ENCODE data around the gene AFF3. TPM values are rescaled to one million over a fixed set of nuclear protein-coding genes. Genes with fewer than 3 reads are reported as not detected.

AFF3 gene
- total and polyA plus RNA-seq, 2 of the 13 experiments (the other 11 are each of a cell fraction or from before 2014, with no cell fraction given), result not detected

DNA sequence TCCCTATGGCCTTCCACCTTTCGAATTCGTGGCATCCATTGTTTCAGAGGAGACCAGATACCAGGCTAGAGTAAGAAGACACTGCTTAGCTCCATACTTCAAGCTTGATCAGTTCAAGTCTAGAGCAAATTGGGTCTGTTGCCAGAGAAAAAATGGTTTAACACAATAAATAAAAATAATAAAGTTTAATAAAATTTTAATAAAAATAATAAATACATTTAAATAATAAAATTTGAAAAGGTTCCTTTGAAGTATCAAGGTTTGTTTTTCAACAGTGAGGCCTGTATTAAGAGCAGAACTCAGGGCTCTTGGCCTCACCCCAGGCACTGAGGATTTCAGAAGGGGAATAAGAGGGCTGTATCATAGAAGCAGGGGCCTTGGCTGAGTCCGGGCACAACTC is 547.0 kb downstream of the AFF3 start:
- Histone ChIP-seq H3K9me3 (ENCODE audit: low read length) (no peaks in the 10 kb centered on the region), H3K27me3 (ENCODE audit: control insufficient read depth in 1 of 2, insufficient read depth in 2 of 2, low read length in 2 of 2) (peaks cover 0 to 20% of the 10 kb centered on the region in 2 experiments; a peak in 2 of 5 replicates), H3K27ac (ENCODE audit: extremely low read length, insufficient read depth, low read length) (no peak overlapping the region), H3K4me3 (replicated peaks in 1 of 3; ENCODE audit: insufficient read depth in 1 of 3, low read depth in 2 of 3, low read length in 3 of 3) (no peak overlapping the region), H4K20me1 (ENCODE audit: insufficient read depth, low read length) (no peaks in the 10 kb centered on the region; the same call in 1 of the 2 replicates), H3K4me2 (ENCODE audit: low read depth, low read length) (no peak overlapping the region), H2AFZ (ENCODE audit: low read length) (no peak overlapping the region), H3K79me2 (ENCODE audit: insufficient read depth, low read length) (no peaks in the 10 kb centered on the region), H3K36me3 (replicated peaks in 1 of 2; ENCODE audit: control insufficient read depth in 1 of 2, insufficient read depth in 2 of 2, low read length in 2 of 2) (no peaks in the 10 kb centered on the region), H3K9ac (ENCODE audit: insufficient read depth, low read depth, low read length) (no peak overlapping the region), H3K4me1 (ENCODE audit: insufficient read depth, low read length) (no peaks in the 10 kb centered on the region)
- TF ChIP-seq RBM22 (optimal IDR thresholded peaks at IDR 0.05; ENCODE audit: low read length) (no peak), SAP130 (CRISPR knock-in tag; IDR thresholded peaks at IDR 0.05; ENCODE audit: low read depth) (no peak), GTF2F1 (IDR thresholded peaks at IDR 0.05; ENCODE audit: low read length) (no peak), PBX2 (CRISPR knock-in tag; IDR thresholded peaks at IDR 0.05) (no peak), ZSCAN20 (CRISPR knock-in tag; IDR thresholded peaks at IDR 0.05; ENCODE audit: borderline replicate concordance) (no peak)
- TF ChIP-seq, protein P1, sequence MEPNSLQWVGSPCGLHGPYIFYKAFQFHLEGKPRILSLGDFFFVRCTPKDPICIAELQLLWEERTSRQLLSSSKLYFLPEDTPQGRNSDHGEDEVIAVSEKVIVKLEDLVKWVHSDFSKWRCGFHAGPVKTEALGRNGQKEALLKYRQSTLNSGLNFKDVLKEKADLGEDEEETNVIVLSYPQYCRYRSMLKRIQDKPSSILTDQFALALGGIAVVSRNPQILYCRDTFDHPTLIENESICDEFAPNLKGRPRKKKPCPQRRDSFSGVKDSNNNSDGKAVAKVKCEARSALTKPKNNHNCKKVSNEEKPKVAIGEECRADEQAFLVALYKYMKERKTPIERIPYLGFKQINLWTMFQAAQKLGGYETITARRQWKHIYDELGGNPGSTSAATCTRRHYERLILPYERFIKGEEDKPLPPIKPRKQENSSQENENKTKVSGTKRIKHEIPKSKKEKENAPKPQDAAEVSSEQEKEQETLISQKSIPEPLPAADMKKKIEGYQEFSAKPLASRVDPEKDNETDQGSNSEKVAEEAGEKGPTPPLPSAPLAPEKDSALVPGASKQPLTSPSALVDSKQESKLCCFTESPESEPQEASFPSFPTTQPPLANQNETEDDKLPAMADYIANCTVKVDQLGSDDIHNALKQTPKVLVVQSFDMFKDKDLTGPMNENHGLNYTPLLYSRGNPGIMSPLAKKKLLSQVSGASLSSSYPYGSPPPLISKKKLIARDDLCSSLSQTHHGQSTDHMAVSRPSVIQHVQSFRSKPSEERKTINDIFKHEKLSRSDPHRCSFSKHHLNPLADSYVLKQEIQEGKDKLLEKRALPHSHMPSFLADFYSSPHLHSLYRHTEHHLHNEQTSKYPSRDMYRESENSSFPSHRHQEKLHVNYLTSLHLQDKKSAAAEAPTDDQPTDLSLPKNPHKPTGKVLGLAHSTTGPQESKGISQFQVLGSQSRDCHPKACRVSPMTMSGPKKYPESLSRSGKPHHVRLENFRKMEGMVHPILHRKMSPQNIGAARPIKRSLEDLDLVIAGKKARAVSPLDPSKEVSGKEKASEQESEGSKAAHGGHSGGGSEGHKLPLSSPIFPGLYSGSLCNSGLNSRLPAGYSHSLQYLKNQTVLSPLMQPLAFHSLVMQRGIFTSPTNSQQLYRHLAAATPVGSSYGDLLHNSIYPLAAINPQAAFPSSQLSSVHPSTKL (CRISPR knock-in tag; IDR thresholded peaks at IDR 0.05), result no peak
- ChIA-PET POLR2A (no interaction called here), CTCF (ENCODE audit: low intra/inter-chr PET ratio, low total read pairs) (no interaction called here)
- DNase-seq (ENCODE audit: low spot score) (no peak), FAIRE-seq (no peak), ATAC-seq (no peak)
- 15% methylated on average over 3 of the region's 3 CpGs for WGBS (ENCODE audit: low lambda C conversion rate)
- BruUV-seq (replicated peaks), result no TSS peak
- intact Hi-C loops (cut with micrococcal nuclease; ENCODE audit: unreplicated experiment), result no loop called here
- in situ Hi-C loops (cut with HindIII; ENCODE audit: extremely low pct_ligation_motif_present, low pct_unique_long_range_greater_than_20kb), result no loop called here

Measured in HepG2 (cell line).